ENCODE results near the gene RNF8.
"Not testable (repeated sequence)": the region's sequence is repeated elsewhere in the genome, so short reads cannot be mapped to it uniquely, and the experiment has no call there.

The RNF8 gene

GRCh38 chr6:37321516-37322415 is 32.0 kb upstream of the RNF8 start:
- DNase-seq (ENCODE audit: low read depth): no peak

- DNase-seq (ENCODE audit: low read depth): no peak
Observed at GRCh38 chr6:37323580-37323979, 30.2 kb upstream of the RNF8 start.

- DNase-seq (ENCODE audit: low read depth): peak; percentile 28
Observed at GRCh38 chr6:37324131-37325033, 29.4 kb upstream of the RNF8 start.

GRCh38 chr6:37330345-37330744 is 23.4 kb upstream of the RNF8 start:
- not testable (repeated sequence) for DNase-seq (ENCODE audit: low read depth)

GRCh38 chr6:37331047-37331446 is 22.7 kb upstream of the RNF8 start:
- no peak for DNase-seq (ENCODE audit: low read depth)

GRCh38 chr6:37332894-37333293 is 20.9 kb upstream of the RNF8 start:
- DNase-seq (ENCODE audit: low read depth): no peak

- no peak for DNase-seq (ENCODE audit: low read depth)
Observed at GRCh38 chr6:37334047-37334446, 19.7 kb upstream of the RNF8 start.

GRCh38 chr6:37338317-37338716 is 15.5 kb upstream of the RNF8 start:
- not testable (repeated sequence) for DNase-seq (ENCODE audit: low read depth)

- no peak for DNase-seq (ENCODE audit: low read depth)
Observed at GRCh38 chr6:37338745-37339255, 15.0 kb upstream of the RNF8 start.

GRCh38 chr6:37339741-37340638 is 13.8 kb upstream of the RNF8 start:
- DNase-seq (ENCODE audit: low read depth): peak; percentile 14

GRCh38 chr6:37340639-37340943 is 13.2 kb upstream of the RNF8 start:
- DNase-seq (ENCODE audit: low read depth): no peak

- no peak for DNase-seq (ENCODE audit: low read depth)
Observed at GRCh38 chr6:37343248-37343647, 10.5 kb upstream of the RNF8 start.

GRCh38 chr6:37344308-37344707 is 9.5 kb upstream of the RNF8 start:
- no peak for DNase-seq (ENCODE audit: low read depth)

GRCh38 chr6:37345804-37346203 is 8.0 kb upstream of the RNF8 start:
- not testable (repeated sequence) for DNase-seq (ENCODE audit: low read depth)

- DNase-seq (ENCODE audit: low read depth): no peak
Observed at GRCh38 chr6:37347177-37347576, 6.6 kb upstream of the RNF8 start.

GRCh38 chr6:37347670-37348111 is 6.1 kb upstream of the RNF8 start:
- DNase-seq (ENCODE audit: low read depth): no peak

- DNase-seq (ENCODE audit: low read depth): no peak
Observed at GRCh38 chr6:37351027-37351426, 2.8 kb upstream of the RNF8 start.

GRCh38 chr6:37352384-37352783 is 1.4 kb upstream of the RNF8 start:
- no peak for DNase-seq (ENCODE audit: low read depth)

- no peak for DNase-seq (ENCODE audit: low read depth)
Observed at GRCh38 chr6:37354526-37355384, 972 bp downstream of the RNF8 start.

GRCh38 chr6:37357288-37357687 is 3.5 kb downstream of the RNF8 start:
- DNase-seq (ENCODE audit: low read depth): no peak

GRCh38 chr6:37357860-37358259 is 4.1 kb downstream of the RNF8 start:
- DNase-seq (ENCODE audit: low read depth): no peak
